ENCODE measurements around the gene SP7. TPM values are rescaled to one million over a fixed set of nuclear protein-coding genes. Genes with fewer than 3 reads are reported as not detected.

Gene SP7
- total and polyA plus RNA-seq, 2 experiments from 2014 or later, result not detected

GRCh38 chr12:53347905-53348304, 11.8 kb upstream of the SP7 start:
- DNase-seq, result no peak
- no peaks in the 10 kb centered on the region for H4K20me1 ChIP-seq (ENCODE audit: insufficient read depth)
- no peak overlapping the region for H2AFZ ChIP-seq
- WGBS, 2 experiments (ENCODE audit: low coverage in 1 of 2, low lambda C conversion rate in 2 of 2, missing lambda C conversion rate in 2 of 2), result 74 to 76% methylated on average over 4 of the region's 4 CpGs
- H3F3A ChIP-seq (ENCODE audit: insufficient read depth), result peaks cover 19% of the 10 kb centered on the region; the same call in 1 of the 2 replicates
- in situ Hi-C loops (cut with MboI), result no loop called here
- TF ChIP-seq EZH2 (IDR thresholded peaks at IDR 0.05; ENCODE audit: insufficient read depth, poor library complexity, severe bottlenecking) (no peak), EZH2phosphoT487 (IDR thresholded peaks at IDR 0.05; ENCODE audit: insufficient read depth, low read depth) (no peak)
- H3K27ac ChIP-seq, result no peak overlapping the region
- H3K9me2 ChIP-seq (ENCODE audit: insufficient read depth), result no peaks in the 10 kb centered on the region
- no peaks in the 10 kb centered on the region for H3K9me3 ChIP-seq (ENCODE audit: low read depth)
- H3K9ac ChIP-seq, result no peak overlapping the region
- no peak overlapping the region for H3K4me3 ChIP-seq
- H3K4me2 ChIP-seq (ENCODE audit: unreplicated experiment), result no peak overlapping the region
- no peaks in the 10 kb centered on the region for H3K36me3 ChIP-seq (ENCODE audit: low read depth)
- H3K79me2 ChIP-seq (ENCODE audit: insufficient read depth), result no peaks in the 10 kb centered on the region
- peaks cover 17% of the 10 kb centered on the region for H3K4me1 ChIP-seq (ENCODE audit: insufficient read depth)
- H3K27me3 ChIP-seq (replicated peaks; ENCODE audit: insufficient read depth), result no peaks in the 10 kb centered on the region

- in situ Hi-C loops (cut with MboI), result no loop called here
- DNase-seq, result no peak
- Histone ChIP-seq H4K20me1 (ENCODE audit: insufficient read depth) (no peaks in the 10 kb centered on the region), H3K9ac (no peak overlapping the region), H3K36me3 (ENCODE audit: low read depth) (no peaks in the 10 kb centered on the region), H2AFZ (0 out of 2 replicates have a peak overlapping the region, but pooled peaks have one; percentile 85), H3F3A (ENCODE audit: insufficient read depth) (peaks cover 19% of the 10 kb centered on the region; the same call in 1 of the 2 replicates), H3K9me3 (ENCODE audit: low read depth) (no peaks in the 10 kb centered on the region), H3K79me2 (ENCODE audit: insufficient read depth) (no peaks in the 10 kb centered on the region), H3K27me3 (replicated peaks; ENCODE audit: insufficient read depth) (no peaks in the 10 kb centered on the region), H3K9me2 (ENCODE audit: insufficient read depth) (no peaks in the 10 kb centered on the region), H3K27ac (no peak overlapping the region), H3K4me1 (ENCODE audit: insufficient read depth) (peaks cover 17% of the 10 kb centered on the region), H3K4me3 (no peak overlapping the region), H3K4me2 (ENCODE audit: unreplicated experiment) (no peak overlapping the region)
- 71 to 77% methylated on average over 1 of the region's 1 CpG for WGBS, 2 experiments (ENCODE audit: low coverage in 1 of 2, low lambda C conversion rate in 2 of 2, missing lambda C conversion rate in 2 of 2)
- no peak for TF ChIP-seq EZH2 (IDR thresholded peaks at IDR 0.05; ENCODE audit: insufficient read depth, poor library complexity, severe bottlenecking)
- TF ChIP-seq EZH2phosphoT487 (IDR thresholded peaks at IDR 0.05; ENCODE audit: insufficient read depth, low read depth), result no peak
These were observed 10.3 kb upstream of the SP7 start for GRCh38 chr12:53346491-53346890.

DNA sequence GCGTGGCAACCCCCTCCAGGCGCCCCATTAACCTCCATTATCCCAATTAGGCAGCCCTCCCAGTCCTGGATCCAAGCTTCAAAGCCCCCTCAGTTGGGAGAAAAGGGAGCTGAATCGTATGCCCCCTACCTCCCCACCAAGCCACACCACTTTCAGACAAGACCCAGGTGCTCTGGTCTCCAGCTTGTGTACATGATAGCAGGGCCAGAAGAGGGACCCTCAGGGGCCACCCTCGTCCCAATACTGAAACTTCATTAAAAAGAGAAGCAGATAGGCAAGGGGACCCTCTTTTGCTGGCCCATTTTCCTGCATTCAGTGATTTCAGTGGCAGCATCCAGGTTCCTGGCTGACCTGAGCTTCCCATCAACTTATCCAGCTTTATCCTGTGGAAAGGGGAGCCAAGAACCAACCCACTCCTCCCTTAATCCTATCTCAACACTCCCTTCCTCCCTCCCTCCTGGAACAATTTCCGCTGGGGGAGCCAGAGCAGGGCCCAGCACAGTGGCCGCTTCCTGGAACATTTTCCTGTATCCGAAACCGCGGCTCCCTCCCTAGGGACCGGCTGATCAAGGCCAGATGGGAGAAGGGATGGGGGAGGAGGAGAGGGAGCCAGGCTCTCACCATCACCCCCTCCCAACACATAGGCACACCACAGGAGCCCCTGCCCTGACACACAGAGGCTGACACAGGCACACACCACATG, 9.5 kb upstream of the SP7 start:
- peak overlapping the region; percentile 85 for H3K9ac ChIP-seq
- peaks cover 17% of the 10 kb centered on the region for H3K4me1 ChIP-seq (ENCODE audit: insufficient read depth)
- peak overlapping the region; percentile 80 for H3K4me3 ChIP-seq
- in situ Hi-C loops (cut with MboI), result no loop called here
- peak; percentile 72 for DNase-seq
- peak overlapping the region; percentile 85 for H2AFZ ChIP-seq
- H3K27me3 ChIP-seq (replicated peaks; ENCODE audit: insufficient read depth), result no peaks in the 10 kb centered on the region
- H3K36me3 ChIP-seq (ENCODE audit: low read depth), result no peaks in the 10 kb centered on the region
- peaks cover 19% of the 10 kb centered on the region; the same call in 1 of the 2 replicates for H3F3A ChIP-seq (ENCODE audit: insufficient read depth)
- no peak for TF ChIP-seq EZH2phosphoT487 (IDR thresholded peaks at IDR 0.05; ENCODE audit: insufficient read depth, low read depth)
- no peak for TF ChIP-seq EZH2 (IDR thresholded peaks at IDR 0.05; ENCODE audit: insufficient read depth, poor library complexity, severe bottlenecking)
- H3K4me2 ChIP-seq (ENCODE audit: unreplicated experiment), result peak overlapping the region; percentile 90
- H3K9me3 ChIP-seq (ENCODE audit: low read depth), result no peaks in the 10 kb centered on the region
- no peaks in the 10 kb centered on the region for H3K9me2 ChIP-seq (ENCODE audit: insufficient read depth)
- peak overlapping the region; percentile 49; the same call in 1 of the 2 replicates for H3K27ac ChIP-seq
- no peaks in the 10 kb centered on the region for H3K79me2 ChIP-seq (ENCODE audit: insufficient read depth)
- no peaks in the 10 kb centered on the region for H4K20me1 ChIP-seq (ENCODE audit: insufficient read depth)
- 17 to 25% methylated on average over 10 of the region's 10 CpGs for WGBS, 2 experiments (ENCODE audit: low coverage in 1 of 2, low lambda C conversion rate in 2 of 2, missing lambda C conversion rate in 2 of 2)

GRCh38 chr12:53344824-53345485, 8.8 kb upstream of the SP7 start:
- H3K27ac ChIP-seq, result peak overlapping the region; percentile 49

More at GRCh38 chr12:53344824-53345485, 8.8 kb upstream of the SP7 start:
- no peaks in the 10 kb centered on the region for H3K9me2 ChIP-seq (ENCODE audit: insufficient read depth)
- peaks cover 19% of the 10 kb centered on the region; the same call in 1 of the 2 replicates for H3F3A ChIP-seq (ENCODE audit: insufficient read depth)
- peak; percentile 88 for DNase-seq
- no peaks in the 10 kb centered on the region for H3K79me2 ChIP-seq (ENCODE audit: insufficient read depth)
- peak overlapping the region; percentile 80 for H3K4me3 ChIP-seq
- TF ChIP-seq EZH2 (IDR thresholded peaks at IDR 0.05; ENCODE audit: insufficient read depth, poor library complexity, severe bottlenecking), result no peak
- no peak for TF ChIP-seq EZH2phosphoT487 (IDR thresholded peaks at IDR 0.05; ENCODE audit: insufficient read depth, low read depth)
- H3K4me1 ChIP-seq (ENCODE audit: insufficient read depth), result peaks cover 17% of the 10 kb centered on the region
- in situ Hi-C loops (cut with MboI), result no loop called here
- H3K9ac ChIP-seq, result peak overlapping the region; percentile 85
- H3K4me2 ChIP-seq (ENCODE audit: unreplicated experiment), result peak overlapping the region; percentile 90
- H4K20me1 ChIP-seq (ENCODE audit: insufficient read depth), result no peaks in the 10 kb centered on the region
- 0 to 1% methylated on average over 22 to 28 of the region's 50 CpGs for WGBS, 2 experiments (ENCODE audit: low coverage in 1 of 2, low lambda C conversion rate in 2 of 2, missing lambda C conversion rate in 2 of 2)
- peak overlapping the region; percentile 85 for H2AFZ ChIP-seq
- no peaks in the 10 kb centered on the region for H3K9me3 ChIP-seq (ENCODE audit: low read depth)
- no peaks in the 10 kb centered on the region for H3K27me3 ChIP-seq (replicated peaks; ENCODE audit: insufficient read depth)
- H3K36me3 ChIP-seq (ENCODE audit: low read depth), result no peaks in the 10 kb centered on the region

All from GM23248 (cell line).